CD1c-positive myeloid dendritic cell (primary cell): Measurements from ENCODE around the gene CDH4.

Experiments used
- DNase-seq: peaks from one replicate; pipeline ENCODE4 v3.0.0-alpha.2; 2016; ENCODE audit errors: extremely low spot score

CDH4 gene

GRCh38 chr20:61582196-61582923 is 330.3 kb downstream of the CDH4 start:
- DNase-seq = no peak

GRCh38 chr20:61583356-61583755 is 331.3 kb downstream of the CDH4 start:
- no peak for DNase-seq

GRCh38 chr20:61584851-61585250 is 332.8 kb downstream of the CDH4 start:
- no peak for DNase-seq

DNA sequence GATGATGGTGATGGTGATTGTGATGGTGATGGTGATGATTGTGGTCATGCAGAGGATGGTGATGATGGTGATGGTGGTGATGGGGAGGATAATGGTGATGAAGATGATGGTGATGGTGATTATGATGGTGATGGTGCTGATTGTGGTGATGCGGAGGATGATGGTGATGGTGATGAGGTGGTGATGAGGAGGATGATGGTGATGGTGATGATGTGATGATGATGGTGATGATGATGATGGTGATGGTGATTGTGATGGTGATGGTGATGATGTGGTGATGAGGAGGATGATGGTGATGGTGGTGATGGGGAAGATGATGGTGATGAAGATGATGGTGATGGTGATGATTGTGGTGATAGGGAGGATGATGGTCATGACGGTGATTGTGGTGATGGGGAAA is 333.7 kb downstream of the CDH4 start:
- DNase-seq = no peak

GRCh38 chr20:61587036-61587435 is 335.0 kb downstream of the CDH4 start:
- no peak for DNase-seq

GRCh38 chr20:61587681-61588289 is 335.7 kb downstream of the CDH4 start:
- DNase-seq = no peak

DNA sequence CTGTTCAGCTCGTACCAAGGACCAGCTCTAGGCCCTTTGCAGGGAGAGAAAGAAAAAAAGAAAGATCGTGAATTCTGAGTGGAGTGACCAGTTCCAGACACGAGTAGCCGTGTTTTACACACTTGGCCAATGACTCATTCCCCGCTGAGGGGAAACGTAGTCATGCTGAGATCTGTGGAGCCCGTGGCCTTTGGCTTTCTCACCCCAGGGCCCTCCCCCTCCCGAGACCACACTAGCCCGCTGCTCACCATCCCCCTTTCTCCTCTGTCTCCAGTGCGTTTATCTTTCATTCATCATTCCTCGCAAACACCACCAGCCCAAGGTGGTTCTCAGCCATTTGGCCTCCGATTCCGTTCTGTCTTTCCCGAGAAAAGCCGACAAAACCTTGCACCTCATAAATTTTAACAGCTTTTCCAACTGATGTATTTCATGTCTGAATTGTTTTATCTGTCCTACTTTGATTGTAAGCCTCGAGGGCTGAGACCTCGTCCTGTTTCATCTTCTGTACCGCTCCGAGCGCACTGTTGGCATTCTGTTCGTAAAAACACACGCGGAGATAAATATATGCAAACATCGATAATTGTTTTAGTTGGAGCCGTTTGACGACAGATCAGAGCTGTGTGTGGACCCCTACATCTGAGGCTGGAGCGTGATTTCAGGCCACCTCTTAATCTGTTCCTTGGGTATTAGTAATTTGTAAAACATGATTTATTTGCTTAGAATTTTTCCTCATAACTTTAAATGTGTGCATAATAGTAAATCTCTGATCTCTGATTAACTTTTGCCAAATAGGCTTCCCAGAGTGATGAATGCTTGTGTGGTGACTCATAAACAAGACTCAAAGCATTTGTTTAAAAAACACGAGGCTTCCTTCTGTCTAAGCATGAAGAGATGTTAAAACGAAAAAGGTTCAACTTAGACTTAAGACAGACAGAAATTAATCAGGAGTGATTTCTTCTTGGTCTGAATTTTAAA is 336.6 kb downstream of the CDH4 start:
- no peak for DNase-seq

GRCh38 chr20:61590236-61590635 is 338.2 kb downstream of the CDH4 start:
- DNase-seq = no peak

GRCh38 chr20:61593516-61593915 is 341.5 kb downstream of the CDH4 start:
- no peak for DNase-seq

DNA sequence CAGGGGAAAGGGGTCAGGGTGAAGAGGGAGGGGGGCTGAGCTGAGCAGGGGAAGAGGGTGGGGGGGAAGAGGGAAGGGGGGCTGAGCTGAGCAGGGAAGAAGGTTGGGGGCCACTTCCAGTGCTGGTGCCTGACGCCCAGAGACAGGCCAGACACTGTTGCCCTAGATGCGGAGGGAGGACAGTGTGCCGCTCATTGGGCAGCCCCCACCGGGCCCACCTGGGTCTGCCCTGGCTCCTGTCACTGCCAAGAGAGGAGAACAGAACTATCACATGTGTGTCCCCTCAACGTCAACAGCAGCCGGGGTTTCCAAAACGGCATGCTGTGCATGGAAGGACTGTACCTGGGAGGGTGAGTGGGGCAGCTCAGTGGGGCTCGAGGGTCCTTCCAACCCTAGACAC is 342.1 kb downstream of the CDH4 start:
- no peak for DNase-seq

DNA sequence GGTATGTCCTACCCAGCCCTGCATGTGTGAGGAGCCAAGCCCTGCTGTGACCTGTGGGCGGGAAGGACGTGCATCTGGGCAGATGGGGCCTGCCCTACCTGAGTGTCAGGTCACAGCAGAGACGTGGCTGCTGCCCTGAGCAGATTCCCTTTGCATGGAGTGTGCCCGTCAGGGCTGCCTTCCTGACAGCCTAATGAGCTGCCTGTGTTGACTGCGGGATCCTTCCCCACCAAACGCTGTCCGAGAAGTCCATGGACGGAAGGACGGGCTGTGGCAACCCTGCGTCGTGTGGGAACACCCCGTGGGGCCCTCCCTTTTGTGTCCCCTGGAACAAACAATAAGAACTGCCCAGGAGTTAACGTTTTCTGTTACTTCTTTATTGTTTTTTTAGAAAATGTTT is 343.2 kb downstream of the CDH4 start:
- no peak for DNase-seq

- no peak for DNase-seq
These were observed 344.7 kb downstream of the CDH4 start for GRCh38 chr20:61596687-61597330.

DNA sequence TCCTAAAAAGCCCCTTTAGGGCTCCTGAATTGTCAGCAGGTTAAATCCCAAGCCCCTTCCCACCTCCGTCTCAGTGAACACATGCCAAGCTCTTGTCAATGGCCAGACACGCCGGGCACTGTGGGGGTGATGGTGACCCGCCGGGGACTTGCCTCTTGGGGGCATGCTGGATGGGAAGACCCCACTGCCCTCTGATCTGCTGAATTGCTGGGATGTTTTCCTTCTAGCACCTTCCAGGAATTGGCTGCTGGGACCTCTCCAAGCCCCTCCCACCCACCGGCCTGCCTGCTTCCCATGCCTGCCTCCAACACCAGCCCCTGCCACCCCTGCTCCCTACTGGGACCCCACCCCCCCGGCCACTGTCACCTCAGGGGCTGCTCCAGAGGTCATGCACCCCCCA is 345.9 kb downstream of the CDH4 start:
- no peak for DNase-seq

DNA sequence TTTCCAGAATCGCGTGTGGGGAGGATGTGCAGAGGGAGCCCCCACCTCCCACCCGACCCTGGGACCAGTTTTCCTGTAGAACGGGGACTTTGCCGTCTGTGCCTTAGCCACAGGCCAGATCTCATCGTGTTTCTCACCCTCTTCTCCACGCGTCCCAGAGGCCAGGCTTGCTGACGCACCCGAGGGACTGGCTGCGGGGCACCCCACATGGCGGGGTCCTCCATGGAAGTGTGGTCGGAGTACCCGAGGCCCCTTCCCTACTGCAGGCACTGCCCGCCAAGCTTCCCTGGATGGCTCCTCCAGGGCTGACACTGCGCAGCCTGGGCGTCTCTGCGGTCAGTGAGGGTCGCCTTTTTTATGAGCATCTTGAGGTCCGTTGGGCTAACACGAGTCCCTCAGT is 346.5 kb downstream of the CDH4 start:
- DNase-seq = no peak

- no peak for DNase-seq
These were observed 347.0 kb downstream of the CDH4 start for GRCh38 chr20:61599061-61599531.

GRCh38 chr20:61599541-61599992 is 347.5 kb downstream of the CDH4 start:
- no peak for DNase-seq

GRCh38 chr20:61600016-61600415 is 348.0 kb downstream of the CDH4 start:
- DNase-seq = no peak

GRCh38 chr20:61601361-61601760 is 349.3 kb downstream of the CDH4 start:
- no peak for DNase-seq

DNA sequence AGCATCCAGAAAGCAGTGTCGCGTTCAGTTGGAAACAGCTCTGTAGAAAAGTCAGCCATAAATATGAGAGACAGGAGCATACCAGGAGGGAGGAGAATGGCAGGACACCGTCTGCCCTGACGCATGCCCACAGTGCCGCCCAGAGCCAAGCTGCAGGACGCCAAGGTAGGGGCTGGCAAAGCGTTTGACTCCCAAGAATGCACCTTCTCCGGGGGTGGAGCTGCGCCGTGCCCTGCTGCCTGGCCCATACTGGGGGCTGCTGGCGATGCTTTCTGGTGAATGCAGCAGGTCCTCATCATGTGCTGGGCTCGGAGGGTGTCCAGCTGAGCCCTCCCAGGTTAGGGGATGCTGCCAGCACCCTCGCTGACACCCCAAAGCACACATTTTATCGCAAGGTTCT is 349.8 kb downstream of the CDH4 start:
- no peak for DNase-seq

DNA sequence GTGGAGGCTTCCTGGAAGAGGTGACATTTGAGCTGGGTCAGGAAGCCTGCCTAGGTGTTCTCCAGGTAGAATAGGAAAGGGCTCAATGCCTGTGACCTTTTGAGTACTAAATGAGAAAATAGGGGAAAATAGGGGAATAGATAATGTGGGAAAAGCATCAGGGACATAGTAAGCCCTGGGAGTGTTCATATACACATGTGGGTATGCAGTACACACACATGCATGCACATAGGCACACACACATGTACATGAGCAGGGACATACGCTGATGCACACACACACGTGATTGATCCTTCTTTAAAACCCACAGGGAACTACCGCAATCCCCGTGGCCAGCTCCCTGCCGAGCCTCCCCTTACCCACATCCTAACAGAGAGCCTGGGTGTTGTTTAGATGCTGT is 351.7 kb downstream of the CDH4 start:
- DNase-seq = no peak

- DNase-seq = no peak
These were observed 352.5 kb downstream of the CDH4 start for GRCh38 chr20:61604549-61604948.

DNA sequence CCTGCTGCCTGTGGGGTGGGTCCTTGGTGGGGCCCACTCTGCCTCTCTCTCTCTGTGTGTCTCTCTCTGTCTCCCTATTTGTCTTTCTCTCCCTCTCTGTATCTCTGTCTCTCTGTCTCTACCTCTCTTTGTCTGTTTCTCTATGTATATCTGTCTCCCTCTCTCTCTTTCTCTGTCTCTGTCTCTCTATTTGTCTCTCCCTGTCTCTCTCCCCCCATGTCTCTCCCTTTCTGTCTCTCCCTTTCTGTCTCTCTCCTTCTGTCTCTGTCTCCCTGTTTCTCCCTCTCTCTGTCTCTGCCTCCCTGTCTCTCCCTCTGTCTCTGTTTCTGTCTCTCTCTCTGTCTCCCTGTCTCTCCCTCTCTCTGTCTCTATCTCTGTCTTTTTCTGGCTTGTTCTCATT is 353.2 kb downstream of the CDH4 start:
- no peak for DNase-seq
